Measurements from ENCODE around the gene CALU. TPM values are rescaled to one million over a fixed set of nuclear protein-coding genes. Genes with fewer than 3 reads are reported as not detected.

CALU gene
- total and polyA plus RNA-seq, 10 of the 15 experiments (the other 5 are each of a cell fraction or from before 2014, with no cell fraction given) = 31.2 to 75.6 (median 42.1) TPM

- no TSS peak for BruUV-seq (replicated peaks)
- H2AFZ ChIP-seq (ENCODE audit: control insufficient read depth, low read depth, low read length) = no peak overlapping the region
- no peak overlapping the region for H3K27ac ChIP-seq (ENCODE audit: control insufficient read depth, insufficient read depth)
- ChIA-PET SMC1A (ENCODE audit: uncharacterized antibody, unreplicated experiment) (no interaction called here), CTCF (no interaction called here), RAD21 (ENCODE audit: unreplicated experiment) (interaction anchor here (0.6 kb wide), 1 partner anchor 41 kb away, joined by 3 read pairs; no protein-coding TSS in a partner anchor), POLR2A (no interaction called here)
- H3K36me3 ChIP-seq (ENCODE audit: control insufficient read depth in 2 of 2, insufficient read depth in 2 of 2, low read length in 1 of 2) = no peaks in the 10 kb centered on the region
- no peak for DNase-seq (ENCODE audit: low read depth, low spot score)
- no peaks in the 10 kb centered on the region for H3K9me3 ChIP-seq (replicated peaks; ENCODE audit: control insufficient read depth, insufficient read depth, low read length)
- no peak overlapping the region for H3K4me2 ChIP-seq (ENCODE audit: control insufficient read depth, insufficient read depth)
- 73% methylated on average over 5 of the region's 5 CpGs for WGBS (ENCODE audit: insufficient coverage, insufficient replicate concordance, low lambda C conversion rate, missing lambda C conversion rate)
- H4K20me1 ChIP-seq (ENCODE audit: control insufficient read depth, insufficient read depth) = no peaks in the 10 kb centered on the region
- H3K79me2 ChIP-seq (ENCODE audit: control insufficient read depth, insufficient read depth, low read length) = no peaks in the 10 kb centered on the region
- H3K9ac ChIP-seq (ENCODE audit: control insufficient read depth, insufficient read depth, low read length) = no peak overlapping the region
- intact Hi-C loops (cut with micrococcal nuclease; ENCODE audit: unreplicated experiment) = no loop called here
- ATAC-seq = no peak
- no peak overlapping the region for H3K4me3 ChIP-seq
- H3K4me1 ChIP-seq (ENCODE audit: control insufficient read depth, insufficient read depth, low read length) = no peaks in the 10 kb centered on the region
- FAIRE-seq = no peak
- no peaks in the 10 kb centered on the region for H3K27me3 ChIP-seq (replicated peaks in 1 of 2; ENCODE audit: control insufficient read depth in 2 of 2, insufficient read depth in 2 of 2, low read length in 1 of 2)
- in situ Hi-C loops (cut with MboI) = no loop called here
- TF ChIP-seq PBX3 (IDR thresholded peaks at IDR 0.05; ENCODE audit: insufficient replicate concordance, low read depth, low read length) (no peak), IRF4 (IDR thresholded peaks at IDR 0.05; ENCODE audit: low read depth, low read length) (no peak), FOS (IDR thresholded peaks at IDR 0.05; ENCODE audit: borderline replicate concordance, extremely low read depth, insufficient read length) (no peak), ZNF274 (IDR thresholded peaks at IDR 0.05; ENCODE audit: insufficient read depth, insufficient read length) (no peak), CEBPZ (IDR thresholded peaks at IDR 0.05; ENCODE audit: low read depth, low read length) (no peak), EP300 (IDR thresholded peaks at IDR 0.05; ENCODE audit: borderline replicate concordance in 1 of 2, control insufficient read depth in 1 of 2, low read depth in 2 of 2, low read length in 2 of 2) (no peak), REST (IDR thresholded peaks at IDR 0.05; ENCODE audit: low read depth, low read length) (no peak), SIN3A (IDR thresholded peaks at IDR 0.05; ENCODE audit: low read depth, low read length) (no peak), IRF5 (IDR thresholded peaks at IDR 0.05; ENCODE audit: borderline replicate concordance) (no peak), SIX5 (IDR thresholded peaks at IDR 0.05; ENCODE audit: low read depth, low read length, severe bottlenecking) (no peak), NRF1 (conservative IDR thresholded peaks at IDR 0.05; ENCODE audit: low read depth, low read length) (no peak), TCF12 (IDR thresholded peaks at IDR 0.05; ENCODE audit: low read depth, low read length) (no peak), MYC (IDR thresholded peaks at IDR 0.05; ENCODE audit: insufficient read depth, insufficient read length, insufficient replicate concordance, low read length, severe bottlenecking) (no peak), POU2F2 (IDR thresholded peaks at IDR 0.05; ENCODE audit: borderline replicate concordance, low read depth, low read length) (no peak), FOXM1 (IDR thresholded peaks at IDR 0.05; ENCODE audit: low read depth, low read length) (no peak), SMARCA5 (IDR thresholded peaks at IDR 0.05) (no peak)
These were observed 57.2 kb downstream of the CALU start for GRCh38 chr7:128796327-128796726.
